ENCODE results near the gene ETV2.

GRCh38 chr19:35628565-35629331 is 12.8 kb upstream of the ETV2 start, which contains the start of gene RBM42:
- no peak for TF ChIP-seq GATA2 (IDR thresholded peaks at IDR 0.05; ENCODE audit: low read depth, low read length)
- no peak for TF ChIP-seq GATA3 (IDR thresholded peaks at IDR 0.05; ENCODE audit: low read depth, low read length)
